Measurements from ENCODE around the gene HIBADH. TPM values are rescaled to one million over a fixed set of nuclear protein-coding genes. Genes with fewer than 3 reads are reported as not detected.

The HIBADH gene
- polyA plus RNA-seq, 3 donors: 85.9 to 105 (median 86.9) TPM

DNA sequence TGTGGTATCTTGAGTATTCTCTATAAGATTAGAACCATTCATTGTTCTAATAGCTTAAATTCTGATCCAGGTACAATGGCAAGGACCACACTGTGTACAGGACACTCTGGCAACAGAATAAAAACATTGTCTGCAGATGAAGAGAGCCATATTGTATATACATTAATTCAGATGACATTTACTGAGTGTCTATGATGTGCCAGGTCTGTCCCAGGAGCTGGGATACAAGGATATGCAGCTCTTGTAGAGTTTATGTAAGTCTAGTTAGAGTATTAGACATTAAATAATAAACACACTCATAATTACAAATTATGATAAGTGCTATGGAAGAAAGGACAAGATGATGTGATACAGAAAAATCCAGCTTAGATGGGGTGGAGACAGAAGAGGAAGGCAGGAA is 184.1 kb downstream of the HIBADH start:
- no peak for DNase-seq (ENCODE audit: extremely low read depth in 1 of 11, low read depth in 9 of 11, low spot score in 4 of 11)

DNA sequence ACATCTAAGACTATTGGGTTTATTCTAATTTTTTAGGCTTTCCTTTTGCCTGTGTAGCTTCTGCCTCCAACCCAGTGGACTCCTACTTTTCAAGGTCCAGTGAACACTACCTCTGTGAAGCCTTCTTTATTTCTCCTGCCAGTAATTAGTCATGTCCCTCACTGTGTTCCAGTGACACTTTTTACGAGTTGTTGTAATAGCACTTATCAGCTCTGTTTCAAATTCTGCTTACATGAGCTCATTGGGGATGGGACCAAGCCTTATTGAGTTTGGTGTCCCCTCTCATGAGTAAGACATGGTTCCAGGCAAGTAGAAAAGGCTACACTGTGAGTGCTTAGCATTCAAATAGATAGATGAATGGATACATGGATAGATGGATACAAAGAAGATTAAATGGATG is 184.6 kb downstream of the HIBADH start:
- DNase-seq (ENCODE audit: extremely low read depth in 1 of 11, low read depth in 9 of 11, low spot score in 4 of 11): peak in 8 of 11 donors; percentile 10 to 62 (median 34)

- DNase-seq (ENCODE audit: extremely low read depth in 1 of 11, low read depth in 9 of 11, low spot score in 4 of 11): no peak
Observed at GRCh38 chr7:27476493-27476892, 186.2 kb downstream of the HIBADH start.

Other genes starting within 250 kb of the HIBADH start
- gene TAX1BP1, start 77.3 kb upstream of the HIBADH start, polyA plus RNA-seq (ENCODE audit: insufficient read length in 3 of 3): 100 to 1,000 TPM; 111 to 139 (median 115) TPM

Measured in renal cortex interstitium (tissue), 11 donors.